ENCODE data around the gene ADRA2C.

DNA sequence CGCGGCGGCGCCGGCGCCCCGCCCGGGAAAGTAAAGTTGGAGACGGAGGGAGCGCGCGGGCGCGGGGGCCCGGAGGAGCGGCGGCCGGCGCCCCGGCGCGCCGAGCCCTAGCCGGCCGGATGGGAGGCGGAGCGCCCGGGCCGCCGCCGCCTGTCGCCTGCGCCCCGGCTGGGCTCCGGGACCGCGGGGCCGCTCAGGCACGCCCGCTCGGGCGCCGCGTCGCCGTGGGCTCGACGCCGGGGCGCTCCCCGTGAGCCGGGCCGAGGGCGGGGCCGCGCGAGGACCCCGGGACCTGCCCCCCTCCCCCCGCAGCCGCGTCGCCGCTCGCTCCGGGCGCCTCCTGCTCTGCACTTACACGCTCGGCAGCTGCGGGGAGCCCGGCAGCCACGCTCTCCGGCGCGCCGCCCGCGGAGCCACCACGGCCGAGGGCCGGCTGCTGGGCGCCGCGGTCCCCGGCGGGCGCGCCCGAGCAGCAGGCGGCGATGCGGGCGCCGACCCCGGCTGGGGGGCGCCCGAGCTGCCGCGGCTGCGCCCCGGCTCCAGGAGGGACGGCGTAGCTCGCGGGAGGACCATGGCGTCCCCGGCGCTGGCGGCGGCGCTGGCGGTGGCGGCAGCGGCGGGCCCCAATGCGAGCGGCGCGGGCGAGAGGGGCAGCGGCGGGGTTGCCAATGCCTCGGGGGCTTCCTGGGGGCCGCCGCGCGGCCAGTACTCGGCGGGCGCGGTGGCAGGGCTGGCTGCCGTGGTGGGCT, at the start of gene ADRA2C:
- TF ChIP-seq SRF (CRISPR knock-in tag; IDR thresholded peaks at IDR 0.05) (no peak), NR1H2 (CRISPR knock-in tag; IDR thresholded peaks at IDR 0.05) (no peak), POLR2AphosphoS5 (IDR thresholded peaks at IDR 0.05; ENCODE audit: control insufficient read depth, insufficient read depth, low read depth, low read length) (no peak), SIN3B (IDR thresholded peaks at IDR 0.05; ENCODE audit: low read depth) (no peak), CBFB (CRISPR knock-in tag; IDR thresholded peaks at IDR 0.05) (no peak), SMARCE1 (IDR thresholded peaks at IDR 0.05) (no peak), ZNF212 (CRISPR knock-in tag; IDR thresholded peaks at IDR 0.05) (no peak), NR2F6 (CRISPR knock-in tag; IDR thresholded peaks at IDR 0.05) (no peak)
- TF ChIP-seq, protein P1, sequence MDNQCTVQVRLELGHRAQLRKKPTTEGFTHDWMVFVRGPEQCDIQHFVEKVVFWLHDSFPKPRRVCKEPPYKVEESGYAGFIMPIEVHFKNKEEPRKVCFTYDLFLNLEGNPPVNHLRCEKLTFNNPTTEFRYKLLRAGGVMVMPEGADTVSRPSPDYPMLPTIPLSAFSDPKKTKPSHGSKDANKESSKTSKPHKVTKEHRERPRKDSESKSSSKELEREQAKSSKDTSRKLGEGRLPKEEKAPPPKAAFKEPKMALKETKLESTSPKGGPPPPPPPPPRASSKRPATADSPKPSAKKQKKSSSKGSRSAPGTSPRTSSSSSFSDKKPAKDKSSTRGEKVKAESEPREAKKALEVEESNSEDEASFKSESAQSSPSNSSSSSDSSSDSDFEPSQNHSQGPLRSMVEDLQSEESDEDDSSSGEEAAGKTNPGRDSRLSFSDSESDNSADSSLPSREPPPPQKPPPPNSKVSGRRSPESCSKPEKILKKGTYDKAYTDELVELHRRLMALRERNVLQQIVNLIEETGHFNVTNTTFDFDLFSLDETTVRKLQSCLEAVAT (IDR thresholded peaks at IDR 0.05): no peak
- TF ChIP-seq, protein P2, sequence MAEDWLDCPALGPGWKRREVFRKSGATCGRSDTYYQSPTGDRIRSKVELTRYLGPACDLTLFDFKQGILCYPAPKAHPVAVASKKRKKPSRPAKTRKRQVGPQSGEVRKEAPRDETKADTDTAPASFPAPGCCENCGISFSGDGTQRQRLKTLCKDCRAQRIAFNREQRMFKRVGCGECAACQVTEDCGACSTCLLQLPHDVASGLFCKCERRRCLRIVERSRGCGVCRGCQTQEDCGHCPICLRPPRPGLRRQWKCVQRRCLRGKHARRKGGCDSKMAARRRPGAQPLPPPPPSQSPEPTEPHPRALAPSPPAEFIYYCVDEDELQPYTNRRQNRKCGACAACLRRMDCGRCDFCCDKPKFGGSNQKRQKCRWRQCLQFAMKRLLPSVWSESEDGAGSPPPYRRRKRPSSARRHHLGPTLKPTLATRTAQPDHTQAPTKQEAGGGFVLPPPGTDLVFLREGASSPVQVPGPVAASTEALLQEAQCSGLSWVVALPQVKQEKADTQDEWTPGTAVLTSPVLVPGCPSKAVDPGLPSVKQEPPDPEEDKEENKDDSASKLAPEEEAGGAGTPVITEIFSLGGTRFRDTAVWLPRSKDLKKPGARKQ (CRISPR knock-in tag; IDR thresholded peaks at IDR 0.05): no peak
- TF ChIP-seq, protein P3, sequence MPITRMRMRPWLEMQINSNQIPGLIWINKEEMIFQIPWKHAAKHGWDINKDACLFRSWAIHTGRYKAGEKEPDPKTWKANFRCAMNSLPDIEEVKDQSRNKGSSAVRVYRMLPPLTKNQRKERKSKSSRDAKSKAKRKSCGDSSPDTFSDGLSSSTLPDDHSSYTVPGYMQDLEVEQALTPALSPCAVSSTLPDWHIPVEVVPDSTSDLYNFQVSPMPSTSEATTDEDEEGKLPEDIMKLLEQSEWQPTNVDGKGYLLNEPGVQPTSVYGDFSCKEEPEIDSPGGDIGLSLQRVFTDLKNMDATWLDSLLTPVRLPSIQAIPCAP (CRISPR knock-in tag; IDR thresholded peaks at IDR 0.05; ENCODE audit: borderline replicate concordance): no peak
- TF ChIP-seq, protein P4, sequence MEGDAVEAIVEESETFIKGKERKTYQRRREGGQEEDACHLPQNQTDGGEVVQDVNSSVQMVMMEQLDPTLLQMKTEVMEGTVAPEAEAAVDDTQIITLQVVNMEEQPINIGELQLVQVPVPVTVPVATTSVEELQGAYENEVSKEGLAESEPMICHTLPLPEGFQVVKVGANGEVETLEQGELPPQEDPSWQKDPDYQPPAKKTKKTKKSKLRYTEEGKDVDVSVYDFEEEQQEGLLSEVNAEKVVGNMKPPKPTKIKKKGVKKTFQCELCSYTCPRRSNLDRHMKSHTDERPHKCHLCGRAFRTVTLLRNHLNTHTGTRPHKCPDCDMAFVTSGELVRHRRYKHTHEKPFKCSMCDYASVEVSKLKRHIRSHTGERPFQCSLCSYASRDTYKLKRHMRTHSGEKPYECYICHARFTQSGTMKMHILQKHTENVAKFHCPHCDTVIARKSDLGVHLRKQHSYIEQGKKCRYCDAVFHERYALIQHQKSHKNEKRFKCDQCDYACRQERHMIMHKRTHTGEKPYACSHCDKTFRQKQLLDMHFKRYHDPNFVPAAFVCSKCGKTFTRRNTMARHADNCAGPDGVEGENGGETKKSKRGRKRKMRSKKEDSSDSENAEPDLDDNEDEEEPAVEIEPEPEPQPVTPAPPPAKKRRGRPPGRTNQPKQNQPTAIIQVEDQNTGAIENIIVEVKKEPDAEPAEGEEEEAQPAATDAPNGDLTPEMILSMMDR (IDR thresholded peaks at IDR 0.05 in 2 of 3, conservative IDR thresholded peaks at IDR 0.05 in 1 of 3; ENCODE audit: insufficient read depth in 2 of 3, low read depth in 1 of 3, low read length in 3 of 3): no peak
- TF ChIP-seq, protein P5, sequence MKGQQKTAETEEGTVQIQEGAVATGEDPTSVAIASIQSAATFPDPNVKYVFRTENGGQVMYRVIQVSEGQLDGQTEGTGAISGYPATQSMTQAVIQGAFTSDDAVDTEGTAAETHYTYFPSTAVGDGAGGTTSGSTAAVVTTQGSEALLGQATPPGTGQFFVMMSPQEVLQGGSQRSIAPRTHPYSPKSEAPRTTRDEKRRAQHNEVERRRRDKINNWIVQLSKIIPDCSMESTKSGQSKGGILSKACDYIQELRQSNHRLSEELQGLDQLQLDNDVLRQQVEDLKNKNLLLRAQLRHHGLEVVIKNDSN (CRISPR knock-in tag; IDR thresholded peaks at IDR 0.05): no peak

All from K562 (cell line).